Chondrocyte (in vitro differentiated cells): ENCODE measurements around the gene HSPG2. TPM values are rescaled to one million over a fixed set of nuclear protein-coding genes. Genes with fewer than 3 reads are reported as not detected.
"Not testable (repeated sequence)": the region's sequence is repeated elsewhere in the genome, so short reads cannot be mapped to it uniquely, and the experiment has no call there.

ENCODE experiments used
- DNase-seq: peaks from one replicate; pipeline ENCODE4 v3.0.0; 2021; ENCODE audit warnings: mixed read lengths, low spot score
- H3K27ac Mint-ChIP-seq: one replicate; pipeline ENCODE4 v1.8.0; 2021; ENCODE audit warnings: mild to moderate bottlenecking, moderate library complexity, mixed read lengths; ENCODE audit not compliant: unreplicated experiment
- H3K27me3 Mint-ChIP-seq: 2 replicates; pipeline ENCODE4 v1.8.0; 2021; ENCODE audit warnings: low read depth, mixed read lengths
- H3K36me3 Mint-ChIP-seq: 2 replicates; pipeline ENCODE4 v1.8.0; 2021; ENCODE audit warnings: low read depth, mixed read lengths
- H3K4me1 Mint-ChIP-seq: 2 replicates; pipeline ENCODE4 v1.8.0; 2021; ENCODE audit warnings: low read depth, mild to moderate bottlenecking, mixed read lengths
- H3K4me3 Mint-ChIP-seq: one replicate; pipeline ENCODE4 v1.8.0; 2021; ENCODE audit warnings: mild to moderate bottlenecking, moderate library complexity, mixed read lengths; ENCODE audit not compliant: unreplicated experiment
- H3K9me3 Mint-ChIP-seq: 2 replicates; pipeline ENCODE4 v1.8.0; 2021; ENCODE audit warnings: low read depth, mixed read lengths
- CTCF ChIP-seq: fragments of 200-600 bp; sonication (generic); IDR thresholded peaks from 2 replicates; pipeline ENCODE4 v1.5.0; 2021; ENCODE audit warnings: antibody characterized with exemption, mild to moderate bottlenecking, moderate library complexity
- long read RNA-seq: library from polyadenylated mRNA; stranded (forward); transcript quantifications from one replicate; pipeline ENCODE4 v2.0.0, GENCODE V29; 2021
- total RNA-seq: library from RNA; stranded (reverse); gene quantifications from 3 replicates; pipeline ENCODE4 v1.2.1, GENCODE V29; 2021

HSPG2 gene
- 348 to 488 TPM (median 481 TPM) in 3 replicates for total RNA-seq
- long read RNA-seq, full-length matches to known transcripts, result 6 of 154 reads
- long read RNA-seq, partial matches to known transcripts, result 116 of 154 reads
- long read RNA-seq, other reads (novel, unspliced or antisense), result 32 of 154 reads

GRCh38 chr1:21937034-21937371 is at the start of gene HSPG2:
HSPG2 (minus strand) TSS chr1:21937310; CDS start chr1:21937217, 93 bp downstream.
- TF ChIP-seq CTCF, result no peak
- Mint-ChIP-seq H3K9me3 (no peaks in the 10 kb centered on the region), H3K4me1 (peaks cover 82% of the 10 kb centered on the region)

DNA sequence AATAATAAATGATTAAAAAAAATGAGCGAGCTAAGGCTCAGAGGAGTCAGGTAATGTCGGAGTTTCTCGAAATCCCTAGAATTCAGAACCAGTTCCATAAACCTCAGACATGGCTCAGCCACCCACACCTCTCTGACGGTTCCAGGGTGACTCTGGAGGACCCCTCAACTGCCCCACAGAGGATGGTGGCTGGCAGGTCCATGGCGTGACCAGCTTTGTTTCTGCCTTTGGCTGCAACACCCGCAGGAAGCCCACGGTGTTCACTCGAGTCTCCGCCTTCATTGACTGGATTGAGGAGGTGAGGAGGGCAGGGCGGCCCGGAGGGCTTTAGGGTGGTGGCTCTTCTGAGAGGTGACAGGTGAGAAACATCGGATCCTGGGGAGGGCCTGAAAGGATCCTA is 49.3 kb upstream of the HSPG2 start:
- H3K36me3 Mint-ChIP-seq, H3K27me3 Mint-ChIP-seq, H3K4me3 Mint-ChIP-seq, H3K4me1 Mint-ChIP-seq, H3K27ac Mint-ChIP-seq, H3K9me3 Mint-ChIP-seq: not testable (repeated sequence)
- peak; percentile 53 for DNase-seq

More at GRCh38 chr1:21937034-21937371, at the start of gene HSPG2:
- DNase-seq, result no peak
- Mint-ChIP-seq H3K4me3 (peak within 1 kb of the TSS; percentile 81), H3K27me3 (no peaks in the 10 kb centered on the region), H3K27ac (peak within 1 kb of the TSS; percentile 93), H3K36me3 (peaks cover 5% of the 10 kb centered on the region)

DNA sequence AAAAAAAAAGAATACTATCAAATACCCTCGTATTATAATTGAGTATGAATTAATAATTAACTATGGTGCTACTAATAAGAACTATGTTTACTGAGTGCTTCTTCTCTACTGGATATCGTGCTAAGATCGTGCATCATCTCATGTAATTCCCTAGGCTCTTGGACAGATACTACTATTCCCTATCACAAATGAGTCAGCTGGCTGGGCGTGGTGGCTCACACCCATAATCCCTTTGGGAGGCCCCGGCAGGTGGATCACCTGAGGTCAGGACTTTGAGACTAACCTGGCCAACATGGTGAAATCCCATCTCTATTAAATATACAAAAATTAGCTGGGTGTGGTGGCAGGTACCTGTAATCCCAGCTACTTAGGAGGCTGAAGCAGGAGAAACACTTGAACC is 48.8 kb upstream of the HSPG2 start:
- H3K9me3 Mint-ChIP-seq, H3K27me3 Mint-ChIP-seq, H3K4me1 Mint-ChIP-seq, H3K4me3 Mint-ChIP-seq, DNase-seq, H3K27ac Mint-ChIP-seq, H3K36me3 Mint-ChIP-seq: not testable (repeated sequence)

- not testable (repeated sequence) for H3K27ac Mint-ChIP-seq, H3K36me3 Mint-ChIP-seq, H3K27me3 Mint-ChIP-seq, H3K4me3 Mint-ChIP-seq, H3K4me1 Mint-ChIP-seq, H3K9me3 Mint-ChIP-seq
- DNase-seq, result peak; percentile 39
Observed at GRCh38 chr1:21983539-21983938, 46.4 kb upstream of the HSPG2 start.

DNA sequence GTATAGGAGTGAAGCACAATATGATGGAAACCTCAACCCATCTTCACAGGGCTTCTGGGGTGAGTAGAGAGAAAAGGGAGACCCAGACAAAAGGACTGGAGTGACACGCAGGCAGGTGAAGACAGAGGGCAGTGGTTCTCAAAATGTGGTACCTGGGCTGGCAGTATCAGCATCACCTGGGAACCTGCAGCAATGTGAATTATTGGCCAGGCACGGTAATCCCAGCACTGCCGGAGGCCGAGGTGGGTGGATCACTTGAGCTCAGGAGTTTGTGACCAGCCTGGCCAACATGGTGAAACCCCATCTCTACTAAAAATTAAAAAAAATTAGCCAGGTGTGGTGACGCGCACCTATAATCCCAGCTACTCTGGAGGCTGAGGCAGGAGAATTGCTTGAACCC is 45.0 kb upstream of the HSPG2 start:
- H3K9me3 Mint-ChIP-seq, H3K27me3 Mint-ChIP-seq, H3K4me3 Mint-ChIP-seq, H3K36me3 Mint-ChIP-seq, H3K4me1 Mint-ChIP-seq, H3K27ac Mint-ChIP-seq: not testable (repeated sequence)
- peak; percentile 39 for DNase-seq

DNA sequence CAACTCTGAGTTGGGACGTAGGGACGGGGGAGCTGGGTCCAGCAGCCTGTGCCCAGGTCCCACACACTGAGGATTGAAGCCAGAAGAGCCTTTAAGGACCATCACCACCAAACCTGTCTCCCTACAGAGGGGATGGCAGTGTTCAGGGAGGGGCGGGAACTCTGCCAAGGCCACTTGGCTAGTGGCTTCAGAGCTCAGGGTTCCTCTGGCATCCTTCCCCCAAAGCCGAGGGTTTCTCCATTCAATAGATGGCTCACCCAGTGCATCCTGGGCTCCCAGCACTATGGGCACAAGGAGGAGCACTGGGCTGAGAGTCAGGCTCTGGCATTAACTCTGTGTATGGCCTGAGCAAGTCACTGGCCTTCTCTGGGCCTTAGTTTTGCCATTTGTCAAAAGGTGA is 44.1 kb upstream of the HSPG2 start:
- not testable (repeated sequence) for H3K9me3 Mint-ChIP-seq, H3K36me3 Mint-ChIP-seq, H3K27me3 Mint-ChIP-seq, H3K4me1 Mint-ChIP-seq, H3K27ac Mint-ChIP-seq, H3K4me3 Mint-ChIP-seq
- DNase-seq, result peak; percentile 42

- not testable (repeated sequence) for H3K27ac Mint-ChIP-seq, H3K9me3 Mint-ChIP-seq
- DNase-seq, result peak; percentile 77
Observed at GRCh38 chr1:21980515-21981220, 43.6 kb upstream of the HSPG2 start.

GRCh38 chr1:21978209-21978608 is 41.1 kb upstream of the HSPG2 start:
- not testable (repeated sequence) for H3K9me3 Mint-ChIP-seq, H3K4me3 Mint-ChIP-seq, H3K36me3 Mint-ChIP-seq, H3K27ac Mint-ChIP-seq, H3K27me3 Mint-ChIP-seq
- peak; percentile 67 for DNase-seq
- peaks cover 10% of the 10 kb centered on the region for H3K4me1 Mint-ChIP-seq

More at GRCh38 chr1:21980515-21981220, 43.6 kb upstream of the HSPG2 start:
- H3K4me3 Mint-ChIP-seq, H3K4me1 Mint-ChIP-seq, H3K27me3 Mint-ChIP-seq, H3K36me3 Mint-ChIP-seq: not testable (repeated sequence)
- peak; percentile 61 for TF ChIP-seq CTCF

DNA sequence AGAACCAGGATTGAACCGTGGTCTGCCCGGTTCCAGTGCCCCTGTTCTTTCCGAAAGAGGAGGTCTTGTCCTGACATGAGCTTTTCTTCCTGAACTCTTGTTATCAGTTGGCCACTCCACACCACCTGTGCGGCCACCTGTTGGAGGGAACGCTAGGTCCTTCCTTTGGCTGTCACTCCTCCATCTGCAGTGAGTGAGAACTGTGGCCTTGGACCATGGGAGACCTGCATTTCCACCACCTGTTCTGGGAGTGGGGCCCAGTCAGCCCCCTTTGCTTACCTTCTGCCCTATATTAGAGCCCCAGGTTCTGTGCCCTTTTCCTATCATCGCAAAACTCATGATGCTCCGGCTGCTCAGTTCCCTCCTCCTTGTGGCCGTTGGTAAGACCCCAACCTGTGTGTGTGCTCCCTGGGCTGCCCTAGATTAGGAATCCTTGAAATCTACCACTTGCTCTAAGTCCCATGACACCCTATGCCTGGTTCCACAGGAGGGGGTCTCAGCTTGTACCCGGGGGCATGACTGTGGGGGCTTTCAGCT is 39.7 kb upstream of the HSPG2 start, which contains the start of gene CELA3B:
TSS of gene CELA3B (plus strand) at position 320 of the 537 bp plus-strand sequence. CDS start at position 338, 18 bp downstream.
- DNase-seq, result peak; percentile 39
- H3K27ac Mint-ChIP-seq, H3K4me3 Mint-ChIP-seq, H3K36me3 Mint-ChIP-seq, H3K9me3 Mint-ChIP-seq, H3K27me3 Mint-ChIP-seq: not testable (repeated sequence)
- H3K4me1 Mint-ChIP-seq, result peaks cover 11% of the 10 kb centered on the region

DNA sequence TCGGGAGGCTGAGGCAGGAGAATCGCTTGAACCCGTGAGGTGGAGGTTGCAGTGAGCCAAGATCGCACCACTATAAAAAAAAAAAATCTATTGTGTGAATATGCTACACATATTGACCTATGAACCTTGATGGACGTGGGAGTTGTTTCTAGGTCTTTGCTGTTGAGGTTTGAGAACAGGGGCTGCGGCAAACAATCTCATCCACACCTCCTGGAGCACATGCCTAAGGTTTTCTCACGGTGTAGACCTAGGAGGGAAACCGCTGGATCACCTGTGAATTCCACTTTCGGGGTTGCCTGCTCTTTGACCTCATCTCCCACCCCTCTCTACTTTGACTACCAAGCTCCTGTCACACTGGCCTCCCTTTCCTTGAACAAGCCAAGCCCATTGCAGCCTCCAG is 38.2 kb upstream of the HSPG2 start:
- not testable (repeated sequence) for H3K27me3 Mint-ChIP-seq, H3K9me3 Mint-ChIP-seq, H3K36me3 Mint-ChIP-seq, H3K27ac Mint-ChIP-seq, H3K4me3 Mint-ChIP-seq
- H3K4me1 Mint-ChIP-seq, result peaks cover 11% of the 10 kb centered on the region
- peak; percentile 20 for DNase-seq

GRCh38 chr1:21974699-21975098 is 37.6 kb upstream of the HSPG2 start:
- not testable (repeated sequence) for H3K4me3 Mint-ChIP-seq, H3K27ac Mint-ChIP-seq, H3K9me3 Mint-ChIP-seq, H3K36me3 Mint-ChIP-seq, H3K27me3 Mint-ChIP-seq
- DNase-seq, result peak; percentile 6
- peaks cover 11% of the 10 kb centered on the region for H3K4me1 Mint-ChIP-seq
